H1 (cell line): Measurements from ENCODE around the gene BBS12. TPM values are rescaled to one million over a fixed set of nuclear protein-coding genes. Genes with fewer than 3 reads are reported as not detected.

Experiments used
- EGR1 ChIP-seq: IDR thresholded peaks from 2 replicates; pipeline ENCODE4 v1.6.1; 2011; ENCODE audit warnings: low read depth, low read length, borderline replicate concordance
- KDM4A ChIP-seq: IDR thresholded peaks from one replicate; pipeline ENCODE4 v1.7.1; 2012; ENCODE audit warnings: low read depth, mild to moderate bottlenecking, moderate library complexity, low read length, inconsistent platforms; ENCODE audit not compliant: severe bottlenecking
- SIRT6 ChIP-seq: IDR thresholded peaks from one replicate; pipeline ENCODE4 v1.7.1; 2012; ENCODE audit warnings: low read length, inconsistent platforms
- SIX5 ChIP-seq: IDR thresholded peaks from 2 replicates; pipeline ENCODE4 v1.6.1; 2011; ENCODE audit warnings: mild to moderate bottlenecking, low read depth, low read length
- SUZ12 ChIP-seq: fragments of 200-600 bp; sonication (generic); IDR thresholded peaks from 2 replicates; pipeline ENCODE4 v1.6.1; 2012; ENCODE audit warnings: mild to moderate bottlenecking, inconsistent platforms, low read length, moderate library complexity, mixed read lengths
- polyA plus RNA-seq, 7 experiments: library from polyadenylated mRNA; depleted of rRNA in 3 of 7; stranded (reverse) in 5 of 7; unstranded in 2 of 7; fragments of >200 nt in 5 of 7; fragments of 200-250 nt in 2 of 7; gene quantifications; 1 replicate in 5 of 7; 2 replicates in 1 of 7; 4 replicates in 1 of 7; pipeline versions ENCODE4 v1.2.1 to v1.2.3, GENCODE V29; 2011 to 2013; ENCODE audit warnings: missing spikeins in 2 of 7, mixed read lengths in 2 of 7
- total RNA-seq: library from RNA; stranded (reverse); fragmentation: NEBNext Ultra II Directional; extraction: Animal tissue kit (Norgen Biotek cat#: 25700); gene quantifications from 2 replicates; pipeline ENCODE4 v1.2.1, GENCODE V29; 2021

BBS12 gene
- total and polyA plus RNA-seq, 2 of the 8 experiments (the other 6 are each of a cell fraction or from before 2014, with no cell fraction given): 0.88 to 2.6 TPM

GRCh38 chr4:122765692-122766352 is 33.3 kb downstream of the BBS12 start (continued):
- no peak for TF ChIP-seq SIRT6
- no peak for TF ChIP-seq SUZ12
- TF ChIP-seq KDM4A: no peak
- TF ChIP-seq SIX5: no peak
- no peak for TF ChIP-seq EGR1
